IPS-NIHi7 (cell line): ENCODE results near the gene KCNAB1.

Experiments
- DNase-seq: peaks from one replicate; pipeline ENCODE4 v3.0.0; 2012; ENCODE audit warnings: mixed read lengths; ENCODE audit errors: extremely low spot score

Gene KCNAB1

GRCh38 chr3:156492801-156493261, 372.5 kb downstream of the KCNAB1 start:
- no peak for DNase-seq

GRCh38 chr3:156493887-156494286, 373.5 kb downstream of the KCNAB1 start:
- no peak for DNase-seq

- no peak for DNase-seq
Observed at GRCh38 chr3:156495816-156496215, 375.4 kb downstream of the KCNAB1 start.

- DNase-seq: no peak
Observed at GRCh38 chr3:156497326-156497725, 376.9 kb downstream of the KCNAB1 start.

- DNase-seq: no peak
Observed at GRCh38 chr3:156498307-156498706, 377.9 kb downstream of the KCNAB1 start.

- no peak for DNase-seq
Observed at GRCh38 chr3:156507285-156507684, 386.9 kb downstream of the KCNAB1 start.

- DNase-seq: peak; percentile 68
Observed at GRCh38 chr3:156509189-156510174, 389.1 kb downstream of the KCNAB1 start.

GRCh38 chr3:156511987-156512677, 391.8 kb downstream of the KCNAB1 start:
- no peak for DNase-seq

- DNase-seq: no peak
Observed at GRCh38 chr3:156513619-156514018, 393.2 kb downstream of the KCNAB1 start.

GRCh38 chr3:156516284-156516683, 395.9 kb downstream of the KCNAB1 start:
- DNase-seq: no peak

- no peak for DNase-seq
Observed at GRCh38 chr3:156516961-156517360, 396.6 kb downstream of the KCNAB1 start.

- DNase-seq: no peak
Observed at GRCh38 chr3:156518726-156519125, 398.3 kb downstream of the KCNAB1 start.

GRCh38 chr3:156519758-156520162, 399.4 kb downstream of the KCNAB1 start:
- DNase-seq: no peak

GRCh38 chr3:156522673-156523072, 402.3 kb downstream of the KCNAB1 start:
- no peak for DNase-seq

GRCh38 chr3:156525808-156526207, 405.4 kb downstream of the KCNAB1 start:
- no peak for DNase-seq

GRCh38 chr3:156527060-156527459, 406.7 kb downstream of the KCNAB1 start:
- no peak for DNase-seq

GRCh38 chr3:156530980-156531379, 410.6 kb downstream of the KCNAB1 start:
- no peak for DNase-seq

GRCh38 chr3:156532730-156533129, 412.4 kb downstream of the KCNAB1 start:
- DNase-seq: no peak

GRCh38 chr3:156533205-156533604, 412.8 kb downstream of the KCNAB1 start:
- no peak for DNase-seq

- DNase-seq: peak; percentile 58
Observed at GRCh38 chr3:156535162-156535627, 414.8 kb downstream of the KCNAB1 start.

- no peak for DNase-seq
Observed at GRCh38 chr3:156535798-156536197, 415.4 kb downstream of the KCNAB1 start.

GRCh38 chr3:156536524-156537316, 416.3 kb downstream of the KCNAB1 start:
- no peak for DNase-seq
